GM19467 (cell line): Measurements from ENCODE around the gene CORO6.
A peak's percentile ranks its signal among the peaks of the same experiment; 100 is the strongest.

Source experiments
- ATAC-seq: cut with Tn5 transposase; IDR thresholded peaks from one replicate; pipeline ENCODE4 v1.9.1; 2021; ENCODE audit warnings: mild to moderate bottlenecking, moderate library complexity; ENCODE audit not compliant: unreplicated experiment

The CORO6 gene

GRCh38 chr17:29633886-29634285, 11.2 kb upstream of the CORO6 start:
- ATAC-seq, result no peak

- no peak for ATAC-seq
These were observed 8.0 kb upstream of the CORO6 start for GRCh38 chr17:29630630-29631193.

- ATAC-seq, result no peak
These were observed 7.1 kb upstream of the CORO6 start for GRCh38 chr17:29629839-29630238.

GRCh38 chr17:29628644-29629043, 5.9 kb upstream of the CORO6 start:
- no peak for ATAC-seq

GRCh38 chr17:29627951-29628350, 5.2 kb upstream of the CORO6 start:
- no peak for ATAC-seq

- ATAC-seq, result no peak
These were observed 2.5 kb upstream of the CORO6 start for GRCh38 chr17:29625037-29625750.

GRCh38 chr17:29624586-29624985, 1.9 kb upstream of the CORO6 start:
- no peak for ATAC-seq

GRCh38 chr17:29623283-29623647, 553 bp upstream of the CORO6 start:
- no peak for ATAC-seq

GRCh38 chr17:29621751-29622194, 939 bp downstream of the CORO6 start:
- no peak for ATAC-seq

GRCh38 chr17:29620779-29621500, 1.8 kb downstream of the CORO6 start:
- no peak for ATAC-seq

GRCh38 chr17:29620271-29620670, 2.4 kb downstream of the CORO6 start:
- ATAC-seq, result no peak

- ATAC-seq, result no peak
These were observed 3.5 kb downstream of the CORO6 start for GRCh38 chr17:29619251-29619650.

GRCh38 chr17:29618272-29619065, 4.2 kb downstream of the CORO6 start:
- ATAC-seq, result no peak

- no peak for ATAC-seq
These were observed 5.0 kb downstream of the CORO6 start for GRCh38 chr17:29617481-29618271.

- peak; percentile 44 for ATAC-seq
These were observed 5.6 kb downstream of the CORO6 start for GRCh38 chr17:29617125-29617480.

- no peak for ATAC-seq
These were observed 6.2 kb downstream of the CORO6 start for GRCh38 chr17:29616300-29617048.

GRCh38 chr17:29615492-29616299, 7.0 kb downstream of the CORO6 start:
- ATAC-seq, result peak; percentile 45

GRCh38 chr17:29615048-29615385, 7.7 kb downstream of the CORO6 start:
- ATAC-seq, result no peak

- no peak for ATAC-seq
These were observed 8.2 kb downstream of the CORO6 start for GRCh38 chr17:29614349-29615047.
